Keratinocyte (primary cell): ENCODE data around the gene ELK3. TPM values are rescaled to one million over a fixed set of nuclear protein-coding genes. Genes with fewer than 3 reads are reported as not detected.

Experiments
- DNase-seq: peaks from one replicate; pipeline ENCODE4 v3.0.0-alpha.2; 2011; ENCODE audit warnings: low read depth, missing footprints, low spot score
- FAIRE-seq: peaks from 2 replicates; lab custom pipeline; 2011; peaks lifted over from hg19 to GRCh38; lab: Jason Lieb, UNC
- H2AFZ ChIP-seq: 2 replicates; pipeline ENCODE4 v1.6.0; 2012; ENCODE audit warnings: low read length, control low read depth, inconsistent platforms; ENCODE audit not compliant: control insufficient read depth
- H3K27ac ChIP-seq: 2 replicates; pipeline ENCODE4 v1.5.1; 2011; ENCODE audit warnings: low read length; ENCODE audit not compliant: control insufficient read depth, insufficient read depth
- H3K27me3 ChIP-seq: 3 replicates; pipeline ENCODE4 v1.6.0; 2011; ENCODE audit warnings: low read length; ENCODE audit not compliant: control insufficient read depth, insufficient read depth; ENCODE audit errors: extremely low read depth
- H3K36me3 ChIP-seq, 2 experiments: 2 replicates in 1 of 2; 3 replicates in 1 of 2; pipeline ENCODE4 v1.5.1; 2011; ENCODE audit warnings: low read length in 2 of 2, mild to moderate bottlenecking in 1 of 2; ENCODE audit not compliant: control insufficient read depth in 2 of 2, insufficient read depth in 2 of 2; ENCODE audit errors: extremely low read depth in 1 of 2
- H3K4me1 ChIP-seq: 3 replicates; pipeline ENCODE4 v1.5.1; 2011; ENCODE audit warnings: low read length; ENCODE audit not compliant: control insufficient read depth, insufficient read depth; ENCODE audit errors: extremely low read depth
- H3K4me2 ChIP-seq: 3 replicates; pipeline ENCODE4 v1.6.0; 2011; ENCODE audit warnings: low read depth, low read length; ENCODE audit not compliant: control insufficient read depth, insufficient read depth; ENCODE audit errors: extremely low read depth
- H3K4me3 ChIP-seq, 3 experiments: fragments of 200-600 bp in 1 of 3; sonication (generic) in 1 of 3; 2 replicates in 2 of 3; 3 replicates in 1 of 3; pipeline ENCODE4 v1.5.1; 2011 to 2016; ENCODE audit warnings: low read length in 3 of 3, mild to moderate bottlenecking in 3 of 3, control low read depth in 2 of 3, inconsistent platforms in 1 of 3, low read depth in 1 of 3, mixed read lengths in 1 of 3, mixed run types in 1 of 3, moderate library complexity in 1 of 3; ENCODE audit not compliant: control insufficient read depth in 2 of 3, insufficient read depth in 2 of 3; ENCODE audit errors: extremely low read depth in 1 of 3
- H3K79me2 ChIP-seq: 2 replicates; pipeline ENCODE4 v1.6.0; 2012; ENCODE audit warnings: low read length; ENCODE audit not compliant: control insufficient read depth, insufficient read depth
- H3K9ac ChIP-seq: 3 replicates; pipeline ENCODE4 v1.6.0; 2011; ENCODE audit warnings: low read length; ENCODE audit not compliant: control insufficient read depth, insufficient read depth; ENCODE audit errors: extremely low read depth
- H3K9me1 ChIP-seq: 3 replicates; pipeline ENCODE4 v1.6.0; 2011; ENCODE audit warnings: low read length; ENCODE audit not compliant: control insufficient read depth, insufficient read depth; ENCODE audit errors: extremely low read depth
- H3K9me3 ChIP-seq: 2 replicates; pipeline ENCODE4 v1.5.1; 2012; ENCODE audit warnings: low read depth, low read length; ENCODE audit not compliant: control insufficient read depth
- H4K20me1 ChIP-seq: 3 replicates; pipeline ENCODE4 v1.6.0; 2011; ENCODE audit warnings: low read length; ENCODE audit not compliant: control insufficient read depth, insufficient read depth; ENCODE audit errors: extremely low read depth
- EZH2 ChIP-seq: IDR thresholded peaks from one replicate; pipeline ENCODE4 v1.6.1; 2012; ENCODE audit warnings: inconsistent platforms, mild to moderate bottlenecking, low read length, moderate library complexity
- dilution Hi-C: fragments of 300-500 bp; cut with MboI; formaldehyde crosslinking; loops from one replicate; pipeline ENCODE4 v1.7.0; 2020; ENCODE audit warnings: low sequenced_read_pairs; ENCODE audit not compliant: extremely low pct_ligation_motif_present
- polyA plus RNA-seq, 5 experiments: library from polyadenylated mRNA; depleted of rRNA in 3 of 5; stranded (reverse) in 3 of 5; stranded (forward) in 1 of 5; unstranded in 1 of 5; fragments of >200 nt; gene quantifications; 1 replicate in 1 of 5; 2 replicates in 3 of 5; 3 replicates in 1 of 5; pipeline versions ENCODE4 v1.2.1 to v1.2.3, GENCODE V29; 2011 to 2012; ENCODE audit warnings: missing spikeins in 2 of 5, low read depth in 1 of 5, low replicate concordance in 1 of 5
- TF ChIP-seq, protein P1 (sequence below), 3 experiments: IDR thresholded peaks in 1 of 3; conservative IDR thresholded peaks in 1 of 3; optimal IDR thresholded peaks in 1 of 3; 2 replicates in 2 of 3; 3 replicates in 1 of 3; pipeline versions ENCODE3 to v1.5.1; 2011; ENCODE audit warnings: low read length in 3 of 3, mild to moderate bottlenecking in 3 of 3, moderate library complexity in 2 of 3, control low read depth in 1 of 3, inconsistent platforms in 1 of 3; ENCODE audit not compliant: insufficient read depth in 2 of 3; ENCODE audit errors: extremely low read depth in 1 of 3

Gene ELK3
- polyA plus RNA-seq, 1 donor (not counting 4 experiments of a cell fraction or from before 2014, with no cell fraction given): 28.2 TPM

DNA sequence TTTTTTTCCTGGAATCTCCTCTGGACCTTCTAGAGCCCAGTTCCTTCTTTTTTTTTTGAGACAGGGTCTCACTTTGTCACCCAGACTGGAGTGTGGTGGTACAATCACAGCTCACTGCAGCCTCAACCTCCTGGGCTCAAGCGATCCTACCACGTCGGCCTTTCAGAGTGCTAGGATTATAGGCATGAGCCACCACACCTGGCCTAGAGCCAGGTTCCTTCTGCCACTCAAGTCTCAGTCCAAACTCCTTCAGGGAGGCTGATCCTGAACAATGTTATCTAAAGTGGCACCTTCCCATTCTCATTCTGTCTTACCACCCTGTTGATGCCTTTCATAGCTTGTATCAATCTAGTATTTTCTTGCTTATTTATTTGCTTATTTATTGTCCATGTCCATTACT, 22.3 kb upstream of the ELK3 start:
- TF ChIP-seq, protein P1, sequence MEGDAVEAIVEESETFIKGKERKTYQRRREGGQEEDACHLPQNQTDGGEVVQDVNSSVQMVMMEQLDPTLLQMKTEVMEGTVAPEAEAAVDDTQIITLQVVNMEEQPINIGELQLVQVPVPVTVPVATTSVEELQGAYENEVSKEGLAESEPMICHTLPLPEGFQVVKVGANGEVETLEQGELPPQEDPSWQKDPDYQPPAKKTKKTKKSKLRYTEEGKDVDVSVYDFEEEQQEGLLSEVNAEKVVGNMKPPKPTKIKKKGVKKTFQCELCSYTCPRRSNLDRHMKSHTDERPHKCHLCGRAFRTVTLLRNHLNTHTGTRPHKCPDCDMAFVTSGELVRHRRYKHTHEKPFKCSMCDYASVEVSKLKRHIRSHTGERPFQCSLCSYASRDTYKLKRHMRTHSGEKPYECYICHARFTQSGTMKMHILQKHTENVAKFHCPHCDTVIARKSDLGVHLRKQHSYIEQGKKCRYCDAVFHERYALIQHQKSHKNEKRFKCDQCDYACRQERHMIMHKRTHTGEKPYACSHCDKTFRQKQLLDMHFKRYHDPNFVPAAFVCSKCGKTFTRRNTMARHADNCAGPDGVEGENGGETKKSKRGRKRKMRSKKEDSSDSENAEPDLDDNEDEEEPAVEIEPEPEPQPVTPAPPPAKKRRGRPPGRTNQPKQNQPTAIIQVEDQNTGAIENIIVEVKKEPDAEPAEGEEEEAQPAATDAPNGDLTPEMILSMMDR (optimal IDR thresholded peaks at IDR 0.05 in 1 of 3, IDR thresholded peaks at IDR 0.05 in 1 of 3, conservative IDR thresholded peaks at IDR 0.05 in 1 of 3; ENCODE audit: extremely low read depth in 1 of 3, insufficient read depth in 2 of 3, low read length in 3 of 3): no peak
- TF ChIP-seq EZH2: no peak
- Histone ChIP-seq H3K9ac (no peak overlapping the region), H4K20me1 (no peaks in the 10 kb centered on the region), H3K4me1 (peaks cover 6% of the 10 kb centered on the region), H3K4me2 (no peak overlapping the region), H2AFZ (no peak overlapping the region), H3K4me3 (no peak overlapping the region), H3K79me2 (no peaks in the 10 kb centered on the region), H3K9me1 (no peaks in the 10 kb centered on the region), H3K27ac (no peak overlapping the region), H3K36me3 (no peaks in the 10 kb centered on the region), H3K27me3 (no peaks in the 10 kb centered on the region), H3K9me3 (no peaks in the 10 kb centered on the region)
- dilution Hi-C loops: no loop called here
- DNase-seq: no peak
- no peak for FAIRE-seq

DNA sequence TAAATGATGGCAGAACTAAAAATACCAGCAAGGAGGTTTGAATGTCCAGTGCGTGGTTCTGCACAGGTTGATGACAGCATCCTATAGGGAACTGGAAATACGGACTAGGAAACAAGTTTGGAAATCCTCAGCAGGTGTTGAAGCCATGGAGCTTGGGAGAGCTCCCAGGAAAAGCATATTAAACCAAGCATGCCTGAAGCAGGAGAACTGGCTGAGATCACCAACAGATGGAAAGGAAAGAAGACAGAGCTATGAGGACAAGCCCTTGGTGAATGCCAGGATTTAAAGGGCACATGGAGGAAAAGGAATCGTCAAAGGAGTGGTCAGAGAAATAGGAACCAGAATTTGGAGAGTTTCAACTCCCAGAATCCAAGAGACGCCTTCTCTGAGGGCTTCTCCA, 21.2 kb upstream of the ELK3 start:
- peak; percentile 17 for FAIRE-seq
- dilution Hi-C loops: no loop called here

More for the DNA sequence above, 21.2 kb upstream of the ELK3 start:
- no peak overlapping the region for H3K9ac ChIP-seq
- TF ChIP-seq, protein P1 (optimal IDR thresholded peaks at IDR 0.05 in 1 of 3, IDR thresholded peaks at IDR 0.05 in 1 of 3, conservative IDR thresholded peaks at IDR 0.05 in 1 of 3; ENCODE audit: extremely low read depth in 1 of 3, insufficient read depth in 2 of 3, low read length in 3 of 3): no peak
- no peak for TF ChIP-seq EZH2
- no peaks in the 10 kb centered on the region for H3K9me1 ChIP-seq
- H3K27me3 ChIP-seq: no peaks in the 10 kb centered on the region
- no peak overlapping the region for H3K4me3 ChIP-seq
- no peak overlapping the region for H2AFZ ChIP-seq
- H3K36me3 ChIP-seq: no peaks in the 10 kb centered on the region
- no peak for DNase-seq
- no peaks in the 10 kb centered on the region for H3K79me2 ChIP-seq
- no peaks in the 10 kb centered on the region for H4K20me1 ChIP-seq
- no peaks in the 10 kb centered on the region for H3K9me3 ChIP-seq
- no peak overlapping the region for H3K4me2 ChIP-seq
- peaks cover 11% of the 10 kb centered on the region for H3K4me1 ChIP-seq
- H3K27ac ChIP-seq: no peak overlapping the region
